Vagina (tissue), 2 donors: Measurements from ENCODE around the gene PRKAR1B.

Source experiments
- POLR2A ChIP-seq, 2 donors: fragments of 450-650 bp; IDR thresholded peaks; one replicate each; pipeline ENCODE4 v1.6.1; 2017; ENCODE audit warnings: antibody characterized with exemption in 2 of 2, mild to moderate bottlenecking in 2 of 2, moderate library complexity in 2 of 2
- POLR2AphosphoS5 ChIP-seq, 2 donors: sonication (generic); formaldehyde crosslinking; IDR thresholded peaks; one replicate each; pipeline ENCODE4 v1.9.0; 2017; ENCODE audit warnings: antibody characterized with exemption in 2 of 2, mild to moderate bottlenecking in 2 of 2, low read depth in 1 of 2; ENCODE audit not compliant: insufficient read depth in 1 of 2
- TF ChIP-seq, protein P1 (sequence below), 3 experiments: fragments of 450-650 bp in 2 of 3; fragments of 200-600 bp in 1 of 3; sonication (generic) in 1 of 3; IDR thresholded peaks; one replicate each; pipeline ENCODE4 v1.5.1; 2017 to 2019; ENCODE audit warnings: antibody characterized with exemption in 3 of 3, mild to moderate bottlenecking in 2 of 3, moderate library complexity in 2 of 3

GRCh38 chr7:591856-592628 is 135.0 kb downstream of the PRKAR1B start:
- no peak for TF ChIP-seq POLR2A (IDR thresholded peaks at IDR 0.05)
- TF ChIP-seq POLR2AphosphoS5 (IDR thresholded peaks at IDR 0.05; ENCODE audit: insufficient read depth in 1 of 2, low read depth in 1 of 2) = no peak
- TF ChIP-seq, protein P1, sequence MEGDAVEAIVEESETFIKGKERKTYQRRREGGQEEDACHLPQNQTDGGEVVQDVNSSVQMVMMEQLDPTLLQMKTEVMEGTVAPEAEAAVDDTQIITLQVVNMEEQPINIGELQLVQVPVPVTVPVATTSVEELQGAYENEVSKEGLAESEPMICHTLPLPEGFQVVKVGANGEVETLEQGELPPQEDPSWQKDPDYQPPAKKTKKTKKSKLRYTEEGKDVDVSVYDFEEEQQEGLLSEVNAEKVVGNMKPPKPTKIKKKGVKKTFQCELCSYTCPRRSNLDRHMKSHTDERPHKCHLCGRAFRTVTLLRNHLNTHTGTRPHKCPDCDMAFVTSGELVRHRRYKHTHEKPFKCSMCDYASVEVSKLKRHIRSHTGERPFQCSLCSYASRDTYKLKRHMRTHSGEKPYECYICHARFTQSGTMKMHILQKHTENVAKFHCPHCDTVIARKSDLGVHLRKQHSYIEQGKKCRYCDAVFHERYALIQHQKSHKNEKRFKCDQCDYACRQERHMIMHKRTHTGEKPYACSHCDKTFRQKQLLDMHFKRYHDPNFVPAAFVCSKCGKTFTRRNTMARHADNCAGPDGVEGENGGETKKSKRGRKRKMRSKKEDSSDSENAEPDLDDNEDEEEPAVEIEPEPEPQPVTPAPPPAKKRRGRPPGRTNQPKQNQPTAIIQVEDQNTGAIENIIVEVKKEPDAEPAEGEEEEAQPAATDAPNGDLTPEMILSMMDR (IDR thresholded peaks at IDR 0.05) = no peak
